ENCODE data around the gene C2orf42.
"Not testable (repeated sequence)": the region's sequence is repeated elsewhere in the genome, so short reads cannot be mapped to it uniquely, and the experiment has no call there.

The C2orf42 gene

DNA sequence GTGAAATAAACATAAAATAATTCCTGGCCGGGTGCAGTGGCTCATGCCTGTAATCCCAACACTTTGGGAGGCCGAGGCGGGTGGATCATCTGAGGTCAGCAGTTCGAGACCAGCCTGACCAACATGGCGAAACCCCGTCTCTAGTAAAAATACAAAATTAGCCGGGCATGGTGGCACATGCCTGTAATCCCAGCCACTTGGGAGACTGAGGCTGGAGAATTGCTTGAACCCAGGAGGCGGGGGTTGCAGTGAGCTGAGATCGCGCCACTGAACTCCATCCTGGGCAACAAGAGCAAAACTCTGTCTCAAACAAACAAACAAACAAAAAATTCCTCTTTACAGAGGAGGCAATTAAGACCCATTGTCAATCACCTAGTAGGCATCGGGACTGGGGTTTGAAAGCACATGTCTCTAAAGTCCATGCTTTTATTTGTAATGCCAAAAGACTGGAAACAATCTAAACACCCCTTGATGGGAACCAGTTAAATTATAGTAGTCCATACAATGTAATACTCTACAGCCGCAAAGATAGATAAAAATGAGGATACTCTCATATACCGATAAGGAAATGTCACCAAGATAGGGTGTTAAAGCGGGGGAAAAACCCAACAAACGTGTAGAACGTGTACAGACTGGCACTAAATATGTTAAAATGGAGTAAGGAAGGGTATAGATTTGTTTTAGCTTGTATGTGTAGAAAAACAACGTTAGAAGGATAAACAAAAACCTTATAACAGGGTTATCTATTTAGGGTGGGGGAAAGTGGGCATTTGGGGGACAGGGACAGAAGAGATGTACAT lies 59.3 kb downstream of the C2orf42 start:
- DNase-seq (ENCODE audit: low read depth), result not testable (repeated sequence)

DNA sequence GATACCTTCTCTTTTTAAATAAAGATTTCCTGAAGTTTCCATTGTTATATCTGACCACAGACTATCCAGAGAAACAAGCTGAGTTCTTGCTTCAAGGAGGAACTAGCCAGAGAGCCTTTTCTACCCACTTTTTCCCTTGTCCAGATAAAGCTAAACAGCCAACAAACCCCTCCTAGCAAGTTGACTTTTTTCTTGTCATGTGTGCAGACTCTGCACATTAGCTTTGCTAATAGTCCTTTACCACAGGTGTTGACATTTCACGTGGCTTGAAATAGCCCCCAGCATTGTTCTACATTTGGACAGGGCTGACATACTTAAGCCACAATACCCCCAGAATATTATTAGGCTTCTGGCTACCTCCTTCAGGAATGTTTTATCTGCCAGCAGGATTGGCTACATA lies 62.8 kb downstream of the C2orf42 start:
- no peak for DNase-seq (ENCODE audit: low read depth)

DNA sequence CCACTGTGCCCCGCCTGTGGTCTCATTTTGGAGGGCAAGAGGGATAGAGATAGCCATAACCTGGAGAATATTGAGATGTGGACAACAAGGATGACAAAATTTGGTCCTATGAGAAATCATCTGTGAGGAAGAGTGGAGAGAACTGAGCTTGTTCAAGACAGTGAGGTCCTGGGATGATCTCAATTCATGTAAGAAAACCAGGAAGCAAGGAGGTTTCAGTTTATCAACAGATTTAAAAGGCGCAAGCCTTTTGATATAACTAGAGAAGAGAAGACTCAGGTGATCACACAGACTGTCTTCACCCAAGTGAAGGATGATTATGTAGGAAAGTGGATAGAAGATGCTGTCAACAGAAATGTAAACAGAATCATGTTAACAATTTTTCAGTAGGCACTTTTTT lies 64.4 kb downstream of the C2orf42 start:
- no peak for DNase-seq (ENCODE audit: low read depth)

DNA sequence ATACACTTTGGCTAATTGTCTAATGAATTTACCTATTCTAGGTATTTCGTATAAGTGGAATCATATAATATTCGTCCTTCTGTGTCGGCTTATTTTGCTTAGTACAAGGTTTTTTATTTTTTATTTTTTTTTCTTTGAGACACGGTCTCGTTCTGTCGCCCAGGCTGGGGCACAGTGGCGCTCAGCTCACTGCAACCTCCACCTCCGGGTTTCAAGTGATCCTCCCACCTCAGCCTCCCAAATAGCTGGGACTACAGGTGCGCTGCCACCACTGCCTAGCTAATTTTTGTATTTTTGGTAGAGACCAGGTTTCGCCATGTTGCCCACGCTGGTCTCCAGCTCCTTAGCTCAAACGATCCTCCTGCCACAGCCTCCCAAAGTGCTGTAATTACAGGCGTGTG lies 65.3 kb downstream of the C2orf42 start:
- DNase-seq (ENCODE audit: low read depth), result no peak

DNA sequence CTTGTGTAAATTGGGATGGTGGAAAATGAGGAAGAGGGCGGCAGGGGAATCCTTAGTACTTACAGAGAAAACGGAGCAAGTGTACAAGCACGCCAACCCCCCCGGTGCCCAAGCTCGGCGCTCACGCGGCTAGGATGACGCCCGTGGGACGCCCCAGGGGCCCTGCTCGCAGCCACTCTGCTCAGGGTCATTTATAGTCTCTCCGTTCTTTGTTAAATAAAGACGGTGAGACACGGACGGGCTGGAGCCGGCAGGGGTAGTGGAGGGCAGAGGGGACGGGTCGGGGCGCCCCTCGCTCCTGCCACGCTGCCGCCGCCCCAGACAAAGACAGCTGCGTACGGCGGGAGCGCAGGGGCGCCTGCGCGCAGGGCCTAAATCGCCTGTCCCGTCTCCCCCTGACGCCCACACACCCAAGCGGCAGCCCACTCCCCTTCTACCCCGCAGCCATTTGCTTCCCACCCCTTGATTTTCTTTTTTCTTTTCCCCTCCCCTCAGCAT lies 65.8 kb downstream of the C2orf42 start:
- no peak for DNase-seq (ENCODE audit: low read depth)

DNA sequence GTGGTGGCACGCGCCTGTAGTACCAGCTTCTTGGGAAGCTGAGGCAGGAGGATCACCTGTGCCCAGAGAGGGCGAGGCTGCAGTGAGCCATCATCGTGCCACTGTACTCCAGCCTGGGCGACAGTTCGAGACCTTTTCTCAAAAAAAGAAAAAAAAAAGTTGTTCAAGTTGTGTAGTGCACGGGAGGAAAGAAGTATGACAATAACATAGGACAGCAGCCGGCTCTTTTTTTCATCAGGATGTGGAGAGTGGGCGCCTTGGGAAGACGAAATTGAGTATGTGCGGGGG lies 67.0 kb downstream of the C2orf42 start:
- DNase-seq (ENCODE audit: low read depth), result no peak

DNA sequence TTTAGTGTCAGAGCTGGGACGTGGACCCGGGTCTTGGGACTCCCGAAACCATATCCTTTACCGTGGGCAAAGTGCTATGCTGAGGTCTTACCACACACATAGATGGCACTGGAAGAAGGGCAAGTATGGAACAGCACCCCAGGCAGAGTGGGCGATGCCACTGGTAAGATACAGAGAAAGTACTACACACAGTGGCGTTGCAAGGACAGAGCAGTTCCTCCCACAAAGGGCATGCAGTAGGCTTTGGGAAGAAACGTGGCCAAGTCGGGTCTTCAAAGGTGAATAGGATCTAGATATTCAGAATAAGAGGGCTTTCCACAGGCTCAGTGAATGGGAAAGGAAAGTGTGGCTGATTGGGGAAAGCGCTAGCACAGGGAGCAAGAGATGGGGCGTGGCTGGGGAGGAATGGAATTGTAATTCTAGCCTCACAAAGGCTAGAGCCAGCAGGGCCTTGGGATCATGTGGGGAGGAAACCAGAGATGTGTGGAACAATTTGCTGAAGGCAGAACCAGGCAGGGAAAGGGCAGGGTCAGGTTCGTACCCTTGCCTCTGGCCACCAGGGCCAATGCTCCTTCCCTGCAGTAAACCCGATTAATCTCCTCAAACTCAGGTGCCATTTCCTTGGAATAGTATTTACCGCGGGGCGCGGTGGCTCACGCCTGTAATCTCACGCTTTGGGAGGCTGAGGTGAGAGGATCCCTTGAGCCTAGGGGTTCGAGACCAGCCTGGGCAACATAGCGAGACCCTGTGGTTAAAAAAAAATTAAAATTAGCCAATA lies 67.6 kb downstream of the C2orf42 start:
- DNase-seq (ENCODE audit: low read depth), result no peak

DNA sequence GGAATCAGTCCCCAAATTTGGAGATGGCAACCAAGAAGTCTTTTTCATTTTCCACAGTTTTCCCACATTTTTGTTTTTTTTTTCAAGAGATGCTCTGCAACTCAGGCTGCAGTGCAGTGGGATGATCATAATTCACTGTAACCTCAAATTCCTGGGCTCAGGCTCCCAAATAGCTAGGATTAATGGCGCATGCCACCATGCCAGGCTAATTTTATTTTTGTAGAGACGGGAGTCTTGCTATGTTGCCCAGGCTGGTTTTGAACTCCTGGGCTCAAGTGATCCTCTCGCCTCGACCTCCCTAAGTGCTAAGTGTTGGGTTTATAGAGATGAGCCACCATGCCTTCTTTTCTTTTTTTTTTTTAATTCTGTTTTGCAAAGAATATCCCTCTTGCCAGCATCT lies 68.3 kb downstream of the C2orf42 start:
- DNase-seq (ENCODE audit: low read depth), result no peak

DNA sequence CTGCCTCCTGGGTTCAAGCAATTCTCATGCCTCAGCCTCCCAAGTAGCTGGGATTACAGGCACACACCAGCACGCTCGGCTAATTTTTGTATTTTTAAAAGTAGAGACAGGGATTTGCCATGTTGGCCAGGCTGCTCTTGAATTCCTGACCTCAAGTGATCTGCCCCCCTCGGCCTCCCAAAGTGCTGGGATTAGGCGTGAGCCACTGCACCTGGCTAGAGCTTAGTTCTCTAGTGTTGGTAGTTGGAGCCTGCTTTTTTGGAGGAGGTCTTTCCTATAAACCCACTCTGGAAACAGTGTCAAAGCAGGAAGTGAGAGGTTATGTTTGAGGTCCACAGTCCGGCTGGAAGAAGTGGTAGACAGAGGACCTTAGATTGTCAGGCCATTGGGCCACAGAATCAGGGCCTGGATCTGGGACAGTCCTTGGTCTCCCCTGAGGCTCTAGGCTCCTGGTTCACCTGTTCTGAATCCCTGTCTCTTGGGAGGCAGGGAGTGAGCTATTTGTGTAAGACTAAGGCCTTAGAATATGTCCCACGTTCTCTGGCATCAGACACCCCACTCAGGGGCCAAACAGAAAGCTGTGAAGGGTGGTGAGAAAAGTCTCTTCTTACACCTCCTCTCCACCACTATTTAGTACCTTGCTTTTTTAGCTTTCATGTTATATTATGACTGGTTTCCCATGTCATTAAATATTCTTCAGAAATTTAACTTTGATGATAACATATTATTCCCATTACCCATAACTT lies 69.0 kb downstream of the C2orf42 start:
- DNase-seq (ENCODE audit: low read depth), result no peak

DNA sequence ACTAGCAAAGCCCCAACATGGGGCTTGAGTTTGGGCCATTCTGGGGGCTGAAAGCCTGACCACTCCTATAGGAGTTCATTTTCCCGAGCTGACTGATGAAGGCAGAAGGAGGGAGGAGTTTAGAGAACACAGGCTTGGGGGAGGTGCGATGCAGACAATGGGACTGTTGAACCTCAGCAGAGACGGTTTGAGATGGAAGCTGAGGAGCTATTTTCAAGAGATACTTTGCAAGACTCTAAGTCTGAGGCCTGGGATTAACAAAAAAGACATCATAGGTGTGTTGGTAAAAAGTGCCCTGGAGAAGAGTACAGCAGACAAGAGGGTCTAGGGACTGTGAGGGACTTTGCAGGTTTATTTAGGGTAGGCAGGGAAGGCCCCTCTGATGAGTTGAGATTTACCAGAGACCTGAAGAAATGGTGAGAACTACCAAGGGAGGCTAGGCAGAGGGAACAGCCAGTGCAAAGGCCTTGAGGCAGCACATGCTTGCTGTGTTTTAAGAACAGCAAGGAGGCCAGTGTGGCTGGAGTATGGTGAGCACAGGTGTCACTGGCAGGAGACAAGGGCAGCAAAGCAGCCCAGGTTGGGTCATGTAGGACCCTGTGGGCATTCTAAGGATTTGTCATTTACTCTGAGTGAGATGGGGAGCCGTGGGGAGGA lies 71.9 kb downstream of the C2orf42 start:
- DNase-seq (ENCODE audit: low read depth), result no peak

DNA sequence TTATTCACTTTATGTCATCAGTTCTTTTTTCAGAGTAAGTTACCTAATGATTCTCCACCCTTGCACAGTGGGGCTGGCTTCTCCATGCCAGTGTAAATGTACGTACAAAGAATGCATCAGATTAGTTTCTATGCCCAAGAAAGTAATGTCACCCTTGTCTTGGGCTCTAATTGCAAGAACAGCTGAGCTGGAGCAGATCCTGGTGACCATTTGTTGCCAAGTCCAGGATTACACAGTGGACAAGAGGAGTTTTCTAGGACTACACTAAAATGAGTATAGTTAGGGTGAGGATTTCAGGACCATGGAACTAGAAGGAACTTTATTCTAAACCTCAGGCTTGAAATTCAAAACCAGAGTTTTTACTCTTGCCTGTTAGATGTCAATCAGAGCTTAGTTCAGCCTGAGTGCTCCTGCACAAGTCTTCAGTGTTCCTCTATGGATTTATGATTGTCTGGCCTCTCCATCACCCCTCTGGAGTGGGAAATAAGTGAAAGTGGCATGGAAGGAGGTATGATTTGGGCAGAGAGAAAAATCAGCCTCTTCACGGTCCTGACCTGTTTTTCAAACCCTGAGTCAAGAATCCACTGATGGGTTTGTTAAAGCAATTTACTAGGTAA lies 73.8 kb downstream of the C2orf42 start:
- DNase-seq (ENCODE audit: low read depth), result no peak

DNA sequence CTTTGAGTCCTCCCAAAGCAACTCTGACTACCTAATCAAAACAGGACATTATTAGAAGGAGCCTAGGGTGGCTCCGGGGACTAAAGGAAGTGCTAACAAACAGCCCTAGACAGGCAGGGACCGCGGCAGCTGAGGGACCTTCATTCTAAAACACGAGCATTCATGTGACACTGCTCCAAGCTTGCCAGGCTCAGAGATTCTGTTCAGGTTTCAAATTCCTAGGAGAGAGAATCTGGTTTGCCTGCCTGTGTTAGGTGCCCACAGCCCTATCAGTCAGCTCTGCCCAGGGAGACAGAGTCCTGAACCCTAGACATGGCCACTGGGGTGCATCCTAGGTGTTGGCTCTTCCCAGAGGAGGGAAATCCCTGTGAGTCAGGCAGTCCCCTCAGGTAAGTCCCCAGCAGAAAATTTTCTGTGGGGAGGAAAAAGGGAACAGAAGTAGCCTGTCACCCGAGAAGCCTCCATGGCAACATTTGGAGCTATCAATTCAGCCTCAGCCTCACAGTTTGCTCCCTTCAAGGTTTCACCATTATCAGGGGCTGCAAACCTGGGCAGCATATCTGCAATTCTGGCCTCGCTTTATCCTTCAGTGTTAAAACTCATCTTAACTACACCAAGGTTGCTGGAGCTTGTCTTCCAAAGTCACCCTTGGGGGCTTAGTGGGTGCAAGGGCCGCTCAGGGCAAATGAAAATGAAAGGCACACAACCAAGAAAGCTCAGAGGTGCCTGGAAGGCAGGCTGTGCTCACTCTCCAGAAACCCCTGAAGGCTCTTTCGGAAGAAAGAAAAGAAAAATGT lies 75.0 kb downstream of the C2orf42 start:
- DNase-seq (ENCODE audit: low read depth), result no peak

DNA sequence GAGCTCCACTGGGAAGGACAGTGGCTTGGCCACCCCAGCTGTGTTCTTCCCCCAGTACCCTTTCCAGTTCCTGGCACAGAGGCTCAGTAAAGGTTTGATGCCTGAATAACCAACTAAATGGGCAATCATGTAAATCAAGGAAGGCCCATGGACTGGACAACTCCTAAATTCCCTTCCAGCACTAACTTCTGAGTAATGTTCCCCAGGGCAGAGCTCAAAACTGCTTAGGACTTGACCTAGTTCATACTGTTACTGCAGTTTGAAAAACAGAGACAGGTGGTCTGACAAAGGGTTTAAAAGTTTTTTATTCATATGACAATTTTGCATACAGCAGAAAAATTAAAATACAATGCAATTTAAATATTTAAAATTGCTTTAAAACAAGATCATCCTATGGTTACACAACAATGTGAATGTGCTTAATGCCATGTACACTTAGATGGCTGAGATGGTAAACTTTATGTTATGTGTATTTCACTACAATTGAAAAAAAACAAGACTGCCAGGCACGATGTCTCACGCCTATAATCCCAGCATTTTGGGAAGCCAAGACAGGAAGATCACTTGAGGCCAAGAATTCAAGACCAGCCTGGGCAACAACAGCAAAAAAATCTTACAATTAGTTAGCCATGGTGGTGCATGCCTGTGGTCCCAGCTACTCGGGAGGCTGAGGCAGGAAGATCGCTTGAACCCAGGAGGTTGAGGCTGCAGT lies 77.3 kb downstream of the C2orf42 start:
- no peak for DNase-seq (ENCODE audit: low read depth)

DNA sequence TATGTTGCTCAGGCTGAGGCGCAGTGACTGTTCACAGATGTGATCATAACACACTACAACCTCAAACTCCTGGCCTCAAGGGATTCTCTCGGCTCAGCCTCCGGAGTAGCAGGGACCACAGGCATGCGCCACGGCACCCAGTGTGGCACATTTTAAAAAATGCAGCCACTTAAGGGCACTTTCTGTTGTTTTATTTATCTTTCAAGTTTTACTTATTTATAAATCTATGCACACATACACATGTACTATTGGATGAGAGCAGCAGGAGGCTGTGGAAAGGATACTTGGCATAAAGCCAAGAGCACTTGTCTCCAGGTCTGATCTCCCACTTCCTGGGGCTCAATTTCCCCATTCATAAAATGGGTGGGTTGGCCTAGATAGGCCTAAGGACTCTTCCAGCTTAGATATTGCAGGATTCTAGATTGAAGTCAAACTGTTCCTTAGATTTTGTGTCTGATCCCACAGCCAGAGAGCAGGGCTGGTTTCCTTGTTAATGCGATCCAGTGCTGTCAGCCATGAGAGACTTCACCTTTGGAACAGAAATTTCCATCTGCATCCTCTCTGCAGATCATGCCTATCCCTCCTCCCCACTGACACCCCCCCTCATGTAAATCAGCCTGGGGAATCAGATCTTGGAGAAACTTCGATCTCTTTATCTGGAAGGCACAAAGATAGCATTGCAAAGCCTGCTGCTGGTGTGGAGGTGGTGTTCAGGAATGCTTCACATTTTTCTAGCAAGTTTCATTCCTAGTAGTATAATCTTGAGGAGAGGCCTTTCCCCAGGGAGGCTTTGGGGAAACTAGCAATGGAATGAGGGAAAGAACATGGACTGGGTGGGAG lies 78.8 kb downstream of the C2orf42 start:
- DNase-seq (ENCODE audit: low read depth), result no peak

DNA sequence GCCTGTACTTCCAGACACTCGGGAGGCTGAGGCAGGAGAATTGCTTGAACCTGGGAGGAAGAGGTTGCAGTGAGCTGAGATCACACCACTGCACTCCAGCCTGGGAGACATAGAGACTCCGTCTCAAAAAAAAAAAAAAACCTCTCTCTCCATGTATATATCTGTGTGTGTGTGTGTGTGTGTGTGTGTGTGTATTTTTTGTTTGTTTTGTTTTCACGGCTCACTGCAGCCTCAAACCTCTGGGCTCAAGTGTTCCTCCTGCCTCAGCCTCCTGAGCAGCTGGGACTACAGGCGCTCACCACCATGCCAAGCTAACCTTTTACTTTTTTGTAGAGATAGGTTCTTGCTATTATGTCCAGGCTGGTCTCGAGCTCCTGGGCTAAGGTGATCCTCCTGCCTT lies 80.4 kb downstream of the C2orf42 start:
- not testable (repeated sequence) for DNase-seq (ENCODE audit: low read depth)

DNA sequence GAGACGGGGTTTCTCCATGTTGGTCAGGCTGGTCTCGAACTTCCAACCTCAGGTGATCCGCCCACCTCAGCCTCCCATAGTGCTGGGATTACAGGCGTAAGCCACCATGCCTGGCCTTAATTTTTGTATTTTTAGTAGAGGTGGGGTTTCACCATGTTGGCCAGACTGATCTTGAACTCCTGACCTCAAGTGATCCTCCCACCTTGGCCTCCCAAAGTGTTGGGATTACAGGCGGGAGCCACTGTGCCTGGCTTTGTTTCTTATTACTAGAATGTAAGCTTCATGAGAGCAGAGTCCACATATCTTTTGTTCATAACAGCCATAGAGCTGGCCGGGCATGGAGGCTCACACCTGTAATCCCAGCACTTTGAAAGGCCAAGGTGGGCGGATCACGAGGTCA lies 84.7 kb downstream of the C2orf42 start:
- DNase-seq (ENCODE audit: low read depth), result not testable (repeated sequence)

DNA sequence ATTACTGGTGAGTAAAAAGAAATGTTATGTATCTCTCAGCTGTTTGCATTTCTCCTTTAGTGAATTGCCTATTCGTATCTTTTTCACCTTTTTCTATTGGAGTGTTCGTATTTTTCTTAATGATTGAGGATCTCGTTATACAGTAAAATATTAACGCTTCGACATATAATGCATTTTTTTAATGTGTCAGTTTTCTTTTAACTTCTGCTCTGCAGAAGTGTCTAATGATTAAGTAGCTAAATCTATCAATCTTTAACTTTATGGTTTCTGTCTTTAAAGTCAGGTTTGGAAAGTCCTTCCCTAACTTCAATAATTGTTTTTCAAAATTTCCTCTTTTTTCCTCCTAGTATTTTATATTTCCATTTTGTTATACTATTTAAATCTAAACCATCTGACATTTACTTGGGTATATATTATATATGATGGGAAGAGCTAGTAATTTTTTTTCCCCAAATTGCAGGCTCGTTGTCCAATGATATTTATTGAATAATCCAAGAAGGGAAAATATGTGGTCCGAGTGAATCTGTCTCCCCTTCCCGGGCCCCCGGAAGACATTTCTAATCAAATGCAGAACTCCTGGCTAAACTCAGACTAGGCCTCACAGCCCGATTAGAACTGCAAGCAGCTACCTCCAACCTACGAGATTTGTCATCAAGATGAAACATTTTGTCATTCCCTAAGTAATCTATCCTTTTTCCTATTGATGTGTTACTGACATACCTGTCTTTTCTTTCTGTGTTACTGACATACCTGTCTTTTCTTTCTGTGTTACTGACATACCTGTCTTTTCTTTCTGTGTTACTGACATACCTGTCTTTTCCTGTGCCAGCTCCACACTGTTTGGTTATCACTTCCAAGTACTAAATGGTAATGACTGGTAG lies 86.3 kb downstream of the C2orf42 start:
- DNase-seq (ENCODE audit: low read depth), result peak; percentile 38

DNA sequence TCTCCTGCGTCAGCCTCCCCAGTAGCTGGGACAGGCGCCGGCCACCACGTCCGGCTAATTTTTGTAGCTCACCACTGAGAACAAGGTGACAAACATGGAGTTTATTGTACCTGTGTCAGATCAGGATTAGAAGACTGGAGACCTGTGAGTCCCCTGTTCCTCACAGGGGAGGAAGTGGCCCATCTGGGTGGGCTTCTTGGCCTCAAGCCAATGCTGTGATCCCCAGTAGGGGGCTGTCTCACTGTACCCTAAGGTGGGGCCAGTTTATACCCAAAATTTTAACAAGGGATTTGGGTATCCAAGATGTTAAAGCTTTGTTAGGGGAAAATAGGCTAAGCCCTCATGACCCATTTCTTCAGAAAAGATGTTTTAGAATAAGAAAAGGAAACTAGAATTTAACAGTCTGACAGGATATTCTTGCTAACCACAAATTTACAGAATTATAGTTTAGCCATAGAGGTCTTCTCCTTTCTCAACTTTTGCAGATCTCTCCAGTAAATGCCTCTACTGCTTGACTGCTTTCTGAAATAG lies 87.2 kb downstream of the C2orf42 start:
- no peak for DNase-seq (ENCODE audit: low read depth)
